ENCODE measurements around the gene NBPF3. TPM values are rescaled to one million over a fixed set of nuclear protein-coding genes. Genes with fewer than 3 reads are reported as not detected.

NBPF3 gene
- total and polyA plus RNA-seq, 2 experiments from 2014 or later, result 2.7 to 18.1 TPM

GRCh38 chr1:21447311-21447710 lies 7.4 kb downstream of the NBPF3 start:
- Mint-ChIP-seq H3K27me3 (ENCODE audit: insufficient read depth, low read depth, poor library complexity) (no peaks in the 10 kb centered on the region), H3K27ac (no peak overlapping the region), H3K4me1 (no peaks in the 10 kb centered on the region), H3K4me3 (no peak overlapping the region), H3K9me3 (no peaks in the 10 kb centered on the region), H3K36me3 (ENCODE audit: low read depth) (no peaks in the 10 kb centered on the region; the same call in 2 of the 3 replicates)
- Histone ChIP-seq H3K4me2 (no peak overlapping the region), H2AFZ (no peak overlapping the region), H3K4me3 (no peak overlapping the region), H4K20me1 (replicated peaks; ENCODE audit: insufficient read depth) (no peaks in the 10 kb centered on the region; the same call in 1 of the 2 replicates), H3K27ac (ENCODE audit: low read depth) (no peak overlapping the region), H3K79me2 (replicated peaks; ENCODE audit: insufficient read depth) (peaks cover 6% of the 10 kb centered on the region; the same call in 1 of the 2 replicates), H3K4me1 (ENCODE audit: insufficient read depth) (no peaks in the 10 kb centered on the region), H3K9me2 (ENCODE audit: insufficient read depth) (no peaks in the 10 kb centered on the region), H3F3A (replicated peaks; ENCODE audit: low read depth) (no peaks in the 10 kb centered on the region), H3K36me3 (ENCODE audit: insufficient read depth) (no peaks in the 10 kb centered on the region), H3K27me3 (ENCODE audit: insufficient read depth) (no peaks in the 10 kb centered on the region)
- TF ChIP-seq ZNF114 (CRISPR knock-in tag; IDR thresholded peaks at IDR 0.05), result no peak
- TF ChIP-seq POLR2AphosphoS5 (IDR thresholded peaks at IDR 0.05; ENCODE audit: low read depth), result no peak
- TF ChIP-seq EZH2phosphoT487 (IDR thresholded peaks at IDR 0.05; ENCODE audit: unreplicated experiment), result no peak
- TF ChIP-seq REST (IDR thresholded peaks at IDR 0.05; ENCODE audit: unreplicated experiment), result no peak
- no peak for TF ChIP-seq ZNF462 (CRISPR knock-in tag; IDR thresholded peaks at IDR 0.05)
- TF ChIP-seq CTCF (conservative IDR thresholded peaks at IDR 0.05; ENCODE audit: low read depth in 2 of 2), result no peak
- no peak for TF ChIP-seq CREB1 (CRISPR knock-in tag; IDR thresholded peaks at IDR 0.05; ENCODE audit: low read depth)
- TF ChIP-seq EZH2 (IDR thresholded peaks at IDR 0.05; ENCODE audit: low read depth, unreplicated experiment), result no peak
- no peak for TF ChIP-seq ZNF331 (CRISPR knock-in tag; IDR thresholded peaks at IDR 0.05; ENCODE audit: low read depth)
- no peak for TF ChIP-seq ETS1 (IDR thresholded peaks at IDR 0.05)
- TF ChIP-seq JUNB (IDR thresholded peaks at IDR 0.05; ENCODE audit: unreplicated experiment), result no peak
- no peak for TF ChIP-seq STAT1 (IDR thresholded peaks at IDR 0.05; ENCODE audit: unreplicated experiment)
- DNase-seq (ENCODE audit: low spot score) (no peak), ATAC-seq (no peak)
